ENCODE data around the gene RASA3.

DNA sequence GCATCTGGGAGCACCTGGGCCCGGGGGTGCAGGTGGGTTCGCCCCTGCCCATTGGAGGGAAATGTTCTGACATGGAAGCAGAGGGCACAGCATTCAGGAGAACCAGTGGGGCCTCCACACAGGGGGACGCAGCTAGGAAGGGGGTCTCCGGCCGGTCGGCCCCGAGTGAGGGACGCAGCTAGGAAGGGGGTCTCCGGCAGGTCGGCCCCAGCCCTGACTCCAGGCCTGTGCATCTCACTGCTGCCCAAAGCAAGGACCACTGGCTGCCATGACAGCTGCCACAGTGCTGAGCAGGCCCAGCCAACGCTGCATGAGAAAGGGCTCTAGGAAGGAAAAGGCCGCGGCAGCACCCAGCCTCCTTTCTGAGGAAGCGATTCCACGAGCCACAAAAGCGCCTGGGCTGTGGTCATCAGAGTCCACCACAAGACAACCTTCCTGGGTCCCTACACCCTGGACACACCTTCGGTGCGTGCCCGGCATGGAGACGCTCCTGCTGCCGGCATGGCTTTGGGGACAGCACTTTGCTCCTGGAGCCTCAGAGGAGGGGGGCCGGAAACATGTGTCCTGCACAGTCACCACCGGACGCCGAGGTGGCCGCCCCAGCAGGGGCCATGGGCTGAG, 9.7 kb downstream of the RASA3 start:
- TF ChIP-seq, protein P1, sequence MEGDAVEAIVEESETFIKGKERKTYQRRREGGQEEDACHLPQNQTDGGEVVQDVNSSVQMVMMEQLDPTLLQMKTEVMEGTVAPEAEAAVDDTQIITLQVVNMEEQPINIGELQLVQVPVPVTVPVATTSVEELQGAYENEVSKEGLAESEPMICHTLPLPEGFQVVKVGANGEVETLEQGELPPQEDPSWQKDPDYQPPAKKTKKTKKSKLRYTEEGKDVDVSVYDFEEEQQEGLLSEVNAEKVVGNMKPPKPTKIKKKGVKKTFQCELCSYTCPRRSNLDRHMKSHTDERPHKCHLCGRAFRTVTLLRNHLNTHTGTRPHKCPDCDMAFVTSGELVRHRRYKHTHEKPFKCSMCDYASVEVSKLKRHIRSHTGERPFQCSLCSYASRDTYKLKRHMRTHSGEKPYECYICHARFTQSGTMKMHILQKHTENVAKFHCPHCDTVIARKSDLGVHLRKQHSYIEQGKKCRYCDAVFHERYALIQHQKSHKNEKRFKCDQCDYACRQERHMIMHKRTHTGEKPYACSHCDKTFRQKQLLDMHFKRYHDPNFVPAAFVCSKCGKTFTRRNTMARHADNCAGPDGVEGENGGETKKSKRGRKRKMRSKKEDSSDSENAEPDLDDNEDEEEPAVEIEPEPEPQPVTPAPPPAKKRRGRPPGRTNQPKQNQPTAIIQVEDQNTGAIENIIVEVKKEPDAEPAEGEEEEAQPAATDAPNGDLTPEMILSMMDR (IDR thresholded peaks at IDR 0.05; ENCODE audit: extremely low read depth in 1 of 2, insufficient read depth in 1 of 2, low read depth in 1 of 2, low read length in 2 of 2) = no peak
- TF ChIP-seq MYC (IDR thresholded peaks at IDR 0.05; ENCODE audit: low read depth, low read length) (no peak), EZH2 (IDR thresholded peaks at IDR 0.05; ENCODE audit: borderline replicate concordance, low read depth, low read length, severe bottlenecking) (no peak), POLR2A (IDR thresholded peaks at IDR 0.05; ENCODE audit: low read depth, low read length) (no peak), POLR2AphosphoS5 (IDR thresholded peaks at IDR 0.05; ENCODE audit: insufficient read depth, low read depth, low read length) (no peak), FOS (IDR thresholded peaks at IDR 0.05; ENCODE audit: borderline replicate concordance, insufficient read depth, low read length) (no peak), JUN (IDR thresholded peaks at IDR 0.05; ENCODE audit: borderline replicate concordance, insufficient read depth, insufficient read length, low read depth) (no peak), GATA2 (IDR thresholded peaks at IDR 0.05; ENCODE audit: insufficient read depth, insufficient read length, low read depth, low read length) (no peak)
- TF ChIP-seq, protein P2, sequence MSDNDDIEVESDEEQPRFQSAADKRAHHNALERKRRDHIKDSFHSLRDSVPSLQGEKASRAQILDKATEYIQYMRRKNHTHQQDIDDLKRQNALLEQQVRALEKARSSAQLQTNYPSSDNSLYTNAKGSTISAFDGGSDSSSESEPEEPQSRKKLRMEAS (IDR thresholded peaks at IDR 0.05; ENCODE audit: insufficient read depth, insufficient read length) = no peak

All from endothelial cell of umbilical vein (primary cell).